HCT116 (cell line): Measurements from ENCODE around the gene MTUS2. TPM values are rescaled to one million over a fixed set of nuclear protein-coding genes. Genes with fewer than 3 reads are reported as not detected.

Experiments used
- ATAC-seq: fragments of 200-7000 bp; cut with Tn5 transposase; 2 replicates; pipeline ENCODE4 v1.9.1; 2020; ENCODE audit warnings: mild to moderate bottlenecking, moderate library complexity
- BruUV-seq: library from RNA; stranded (reverse); fragments of 400-500 nt; replicated peaks from 2 replicates; lab custom pipeline; 2021; lab: Mats Ljungman, UMichigan
- CTCF ChIA-PET: fragments of 300-600 bp; sonication (Branson Sonifier 250); formaldehyde crosslinking; loops from one replicate; lab custom pipeline; 2021; ENCODE audit warnings: antibody characterized with exemption; lab: Charles Lee
- POLR2A ChIA-PET: fragments of 300-600, 350-600 bp; sonication (Branson Sonifier 250); formaldehyde crosslinking; loops from one replicate; lab custom pipeline; 2021; ENCODE audit warnings: antibody characterized with exemption; lab: Charles Lee
- RAD21 ChIA-PET, 2 experiments: fragments of 300-600 bp; sonication (Branson Sonifier 250); formaldehyde crosslinking; loops; one replicate each; lab custom pipeline; 2023; ENCODE audit warnings: low total read pairs in 2 of 2; ENCODE audit not compliant: uncharacterized antibody in 2 of 2, unreplicated experiment in 2 of 2, low non-redundant PET in 1 of 2; lab: Charles Lee
- DNase-seq: peaks from one replicate; pipeline ENCODE4 v3.0.0-alpha.2; 2010; ENCODE audit warnings: low read depth, low spot score
- H2AFZ ChIP-seq: fragments of 200-600 bp; shearing (Covaris generic), sonication (generic); 2 replicates; pipeline ENCODE4 v1.6.1; 2017; ENCODE audit warnings: low read depth, mixed run types, mixed read lengths, antibody characterized with exemption, low read length; ENCODE audit not compliant: poor library complexity, severe bottlenecking
- H3K27ac ChIP-seq: 2 replicates; pipeline ENCODE4 v1.5.1; 2012; ENCODE audit warnings: low read depth, low read length
- H3K27me3 ChIP-seq: fragments of 200-600 bp; sonication (generic); 2 replicates; pipeline ENCODE4 v1.6.1; 2016; ENCODE audit warnings: mixed run types, low read length, mixed read lengths; ENCODE audit not compliant: insufficient read depth
- H3K36me3 ChIP-seq, 2 experiments: fragments of 200-500 bp in 1 of 2; fragments of 200-600 bp in 1 of 2; sonication (Bioruptor generic) in 1 of 2; sonication (generic) in 1 of 2; 2 replicates each; pipeline versions ENCODE4 v1.5.1 to v1.6.1; 2014 to 2016; ENCODE audit warnings: low read length in 2 of 2, inconsistent platforms in 1 of 2, mixed read lengths in 1 of 2, mixed run types in 1 of 2; ENCODE audit not compliant: insufficient read depth in 2 of 2, control insufficient read depth in 1 of 2
- H3K4me1 ChIP-seq, 2 experiments: fragments of 200-600 bp in 1 of 2; sonication (generic) in 1 of 2; 2 replicates each; pipeline versions ENCODE4 v1.5.1 to v1.6.1; 2012 to 2017; ENCODE audit warnings: low read length in 2 of 2, inconsistent platforms in 1 of 2, mild to moderate bottlenecking in 1 of 2, mixed read lengths in 1 of 2, mixed run types in 1 of 2, moderate library complexity in 1 of 2; ENCODE audit not compliant: insufficient read depth in 2 of 2, control insufficient read depth in 1 of 2
- H3K4me2 ChIP-seq: fragments of 200-600 bp; sonication (generic); 2 replicates; pipeline ENCODE4 v1.6.1; 2017; ENCODE audit warnings: mixed run types, low read length, mixed read lengths
- H3K4me3 ChIP-seq, 2 experiments: fragments of 200-600 bp in 1 of 2; sonication (generic) in 1 of 2; replicated peaks in 1 of 2; 2 replicates each; pipeline ENCODE4 v1.5.1; 2011 to 2016; ENCODE audit warnings: low read length in 2 of 2, control low read depth in 1 of 2, low read depth in 1 of 2, mild to moderate bottlenecking in 1 of 2, mixed read lengths in 1 of 2, mixed run types in 1 of 2
- H3K79me2 ChIP-seq: fragments of 200-600 bp; sonication (generic); 2 replicates; pipeline ENCODE4 v1.6.1; 2017; ENCODE audit warnings: mild to moderate bottlenecking, mixed run types, low read length, moderate library complexity, mixed read lengths; ENCODE audit not compliant: insufficient read depth
- H3K9ac ChIP-seq: fragments of 200-600 bp; sonication (generic); 2 replicates; pipeline ENCODE4 v1.6.1; 2016; ENCODE audit warnings: low read length, mixed read lengths
- H3K9me2 ChIP-seq: fragments of 200-600 bp; sonication (generic), shearing (Covaris generic); 2 replicates; pipeline ENCODE4 v1.6.1; 2017; ENCODE audit warnings: mixed run types, mild to moderate bottlenecking, moderate library complexity; ENCODE audit not compliant: insufficient read depth
- H3K9me3 ChIP-seq, 2 experiments: fragments of 200-500 bp in 1 of 2; fragments of 200-600 bp in 1 of 2; sonication (Bioruptor generic) in 1 of 2; sonication (generic) in 1 of 2; 2 replicates each; pipeline ENCODE4 v1.6.1; 2014 to 2017; ENCODE audit warnings: low read length in 2 of 2, mixed read lengths in 2 of 2, inconsistent platforms in 1 of 2, low read depth in 1 of 2, mild to moderate bottlenecking in 1 of 2, mixed run types in 1 of 2, moderate library complexity in 1 of 2; ENCODE audit not compliant: control insufficient read depth in 1 of 2, insufficient read depth in 1 of 2
- H4K20me1 ChIP-seq: fragments of 200-600 bp; sonication (generic), shearing (Covaris generic); 2 replicates; pipeline ENCODE4 v1.6.1; 2017; ENCODE audit warnings: mixed run types, mild to moderate bottlenecking, moderate library complexity; ENCODE audit not compliant: insufficient read depth
- CBX3 ChIP-seq: IDR thresholded peaks from 2 replicates; pipeline ENCODE4 v1.6.1; 2012; ENCODE audit warnings: low read depth
- CEBPB ChIP-seq: IDR thresholded peaks from 2 replicates; pipeline ENCODE4 v1.6.1; 2012; ENCODE audit warnings: low read depth
- EGR1 ChIP-seq: IDR thresholded peaks from 2 replicates; pipeline ENCODE4 v1.6.1; 2012; ENCODE audit warnings: low read depth
- EZH2 ChIP-seq: fragments of 200-600 bp; sonication (generic); IDR thresholded peaks from 2 replicates; pipeline ENCODE4 v1.6.1; 2017; ENCODE audit warnings: antibody characterized with exemption, mixed run types
- EZH2phosphoT487 ChIP-seq: fragments of 200-600 bp; IDR thresholded peaks from 2 replicates; pipeline ENCODE4 v1.6.1; 2018; ENCODE audit warnings: antibody characterized with exemption, borderline replicate concordance
- FOSL1 ChIP-seq: IDR thresholded peaks from 2 replicates; pipeline ENCODE4 v1.6.1; 2012; ENCODE audit warnings: low read depth
- JUND ChIP-seq: IDR thresholded peaks from 2 replicates; pipeline ENCODE4 v1.6.1; 2012
- MAX ChIP-seq: IDR thresholded peaks from 2 replicates; pipeline ENCODE4 v1.6.1; 2012
- POLR2AphosphoS5 ChIP-seq: IDR thresholded peaks from 2 replicates; pipeline ENCODE4 v1.6.1; 2011; ENCODE audit warnings: mild to moderate bottlenecking, low read depth, low read length, moderate library complexity
- RAD21 ChIP-seq: IDR thresholded peaks from 2 replicates; pipeline ENCODE4 v1.6.1; 2012; ENCODE audit warnings: low read depth, mild to moderate bottlenecking
- SIN3A ChIP-seq: IDR thresholded peaks from 2 replicates; pipeline ENCODE4 v1.6.1; 2012; ENCODE audit warnings: low read depth
- SRF ChIP-seq: IDR thresholded peaks from 2 replicates; pipeline ENCODE4 v1.6.1; 2012; ENCODE audit warnings: low read depth
- TCF7L2 ChIP-seq: IDR thresholded peaks from 2 replicates; pipeline ENCODE4 v1.7.0; 2011; ENCODE audit warnings: borderline replicate concordance, inconsistent platforms; ENCODE audit not compliant: insufficient read depth, insufficient read length; ENCODE audit errors: extremely low read depth
- YY1 ChIP-seq: IDR thresholded peaks from 2 replicates; pipeline ENCODE4 v1.6.1; 2011; ENCODE audit warnings: low read length, low read depth, moderate library complexity, mild to moderate bottlenecking; ENCODE audit not compliant: insufficient replicate concordance; ENCODE audit errors: extremely low read depth
- ZFX ChIP-seq: fragments of 450-650 bp; IDR thresholded peaks from 2 replicates; pipeline ENCODE4 v1.6.1; 2017
- ZNF274 ChIP-seq: fragments of 200-500 bp; sonication (Bioruptor generic); IDR thresholded peaks from 2 replicates; pipeline ENCODE4 v1.6.1; 2014; ENCODE audit warnings: mild to moderate bottlenecking, low read depth, low read length, inconsistent platforms
- intact Hi-C: fragments of 100-400 bp; cut with micrococcal nuclease; formaldehyde crosslinking; loops from 2 replicates; pipeline ENCODE4 v1.10.0; 2022
- total RNA-seq: library from RNA; stranded (reverse); gene quantifications from one replicate; pipeline ENCODE4 v1.2.1, GENCODE V29; 2021; ENCODE audit not compliant: unreplicated experiment
- TF ChIP-seq, protein P1 (sequence below), 3 experiments: fragments of 200-600 bp in 1 of 3; sonication (generic) in 1 of 3; IDR thresholded peaks in 2 of 3; conservative IDR thresholded peaks in 1 of 3; 2 replicates each; pipeline ENCODE4 v1.5.1; 2012 to 2017; ENCODE audit warnings: low read depth in 2 of 3, low read length in 2 of 3, antibody characterized with exemption in 1 of 3, borderline replicate concordance in 1 of 3, control low read depth in 1 of 3, mild to moderate bottlenecking in 1 of 3, mixed read lengths in 1 of 3, mixed run types in 1 of 3, moderate library complexity in 1 of 3; ENCODE audit not compliant: insufficient read depth in 1 of 3
- TF ChIP-seq, protein P2 (sequence below): IDR thresholded peaks from 2 replicates; pipeline ENCODE4 v1.6.1; 2012

The MTUS2 gene
- total RNA-seq, 1 experiment from 2014 or later = 0.02 TPM

DNA sequence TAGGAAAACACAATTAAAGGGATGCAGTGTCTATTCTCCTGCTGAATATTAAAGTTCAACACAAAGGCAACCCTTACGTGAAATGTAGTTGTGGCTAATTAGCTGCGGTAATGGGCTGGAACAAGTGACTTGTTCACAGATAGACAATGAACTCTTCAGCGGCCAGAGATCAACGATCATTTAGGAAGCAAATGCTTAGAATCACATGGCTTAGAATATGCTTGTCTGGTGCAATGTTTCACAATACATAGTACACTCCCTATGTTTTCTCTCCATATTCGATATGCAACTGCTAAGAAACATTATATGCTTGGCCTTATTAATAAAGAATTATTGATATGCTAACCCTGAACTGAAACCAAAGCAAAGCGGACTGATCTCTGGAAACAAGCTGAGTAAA, 25.7 kb upstream of the MTUS2 start:
- Histone ChIP-seq H3K27me3 (no peaks in the 10 kb centered on the region), H3K27ac (no peak overlapping the region), H4K20me1 (no peaks in the 10 kb centered on the region), H3K9ac (no peak overlapping the region), H3K79me2 (no peaks in the 10 kb centered on the region), H3K4me3 (no peak overlapping the region), H3K36me3 (no peaks in the 10 kb centered on the region), H3K9me2 (no peaks in the 10 kb centered on the region), H3K9me3 (no peaks in the 10 kb centered on the region), H3K4me1 (peaks cover 0 to 6% of the 10 kb centered on the region in 2 experiments; a peak in 2 of 4 replicates), H3K4me2 (no peak overlapping the region), H2AFZ (no peak overlapping the region)
- DNase-seq (no peak), ATAC-seq (no peak)
- intact Hi-C loops = no loop called here
- BruUV-seq = no TSS peak
- CTCF ChIA-PET = no interaction called here
- TF ChIP-seq JUND (no peak), RAD21 (no peak), CEBPB (no peak), MAX (no peak), CBX3 (no peak), EZH2phosphoT487 (no peak), SIN3A (no peak)
- TF ChIP-seq, protein P1, sequence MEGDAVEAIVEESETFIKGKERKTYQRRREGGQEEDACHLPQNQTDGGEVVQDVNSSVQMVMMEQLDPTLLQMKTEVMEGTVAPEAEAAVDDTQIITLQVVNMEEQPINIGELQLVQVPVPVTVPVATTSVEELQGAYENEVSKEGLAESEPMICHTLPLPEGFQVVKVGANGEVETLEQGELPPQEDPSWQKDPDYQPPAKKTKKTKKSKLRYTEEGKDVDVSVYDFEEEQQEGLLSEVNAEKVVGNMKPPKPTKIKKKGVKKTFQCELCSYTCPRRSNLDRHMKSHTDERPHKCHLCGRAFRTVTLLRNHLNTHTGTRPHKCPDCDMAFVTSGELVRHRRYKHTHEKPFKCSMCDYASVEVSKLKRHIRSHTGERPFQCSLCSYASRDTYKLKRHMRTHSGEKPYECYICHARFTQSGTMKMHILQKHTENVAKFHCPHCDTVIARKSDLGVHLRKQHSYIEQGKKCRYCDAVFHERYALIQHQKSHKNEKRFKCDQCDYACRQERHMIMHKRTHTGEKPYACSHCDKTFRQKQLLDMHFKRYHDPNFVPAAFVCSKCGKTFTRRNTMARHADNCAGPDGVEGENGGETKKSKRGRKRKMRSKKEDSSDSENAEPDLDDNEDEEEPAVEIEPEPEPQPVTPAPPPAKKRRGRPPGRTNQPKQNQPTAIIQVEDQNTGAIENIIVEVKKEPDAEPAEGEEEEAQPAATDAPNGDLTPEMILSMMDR (IDR thresholded peaks at IDR 0.05 in 2 of 3, conservative IDR thresholded peaks at IDR 0.05 in 1 of 3; ENCODE audit: borderline replicate concordance in 1 of 3, insufficient read depth in 1 of 3, low read depth in 2 of 3, low read length in 2 of 3) = no peak
- POLR2A ChIA-PET = no interaction called here
- RAD21 ChIA-PET = no interaction called here

GRCh38 chr13:28796938-28797257, 23.2 kb upstream of the MTUS2 start:
- H3K4me1 ChIP-seq = peaks cover 0 to 6% of the 10 kb centered on the region in 2 experiments; a peak in 2 of 4 replicates
- ChIA-PET CTCF (interaction anchor here (0.7 to 1.3 kb wide), 21 partner anchors 9 to 1435 kb away, joined by 3 to 17 read pairs (median 4); partner anchors contain the start of genes MTUS2 and SLC46A3), RAD21 (interaction anchor here (0.7 to 0.8 kb wide), 5 partner anchors 17 to 738 kb away, joined by 3 to 7 read pairs (median 3); no protein-coding TSS in a partner anchor), POLR2A (interaction anchor here (0.6 kb wide), 1 partner anchor 162 kb away, joined by 5 read pairs; no protein-coding TSS in a partner anchor)
- no peaks in the 10 kb centered on the region for H3K36me3 ChIP-seq
- H3K4me2 ChIP-seq = peak overlapping the region; percentile 61
- H2AFZ ChIP-seq = peak overlapping the region; percentile 42
- peak; percentile 35 for ATAC-seq
- H3K9me2 ChIP-seq = no peaks in the 10 kb centered on the region
- no peaks in the 10 kb centered on the region for H3K9me3 ChIP-seq
- H4K20me1 ChIP-seq = no peaks in the 10 kb centered on the region
- no peak overlapping the region for H3K9ac ChIP-seq
- intact Hi-C loops = loop anchor here (1.0 to 5.0 kb wide), 5 partner anchors 78 to 738 kb away; partner anchors contain the start of gene SLC46A3
- no peaks in the 10 kb centered on the region for H3K79me2 ChIP-seq
- no peak for DNase-seq
- no TSS peak for BruUV-seq
- H3K4me3 ChIP-seq = no peak overlapping the region
- H3K27ac ChIP-seq = no peak overlapping the region
- no peaks in the 10 kb centered on the region for H3K27me3 ChIP-seq
- TF ChIP-seq CEBPB = no peak
- TF ChIP-seq SIN3A = no peak
- TF ChIP-seq EZH2 = no peak
- no peak for TF ChIP-seq POLR2AphosphoS5
- TF ChIP-seq, protein P2, sequence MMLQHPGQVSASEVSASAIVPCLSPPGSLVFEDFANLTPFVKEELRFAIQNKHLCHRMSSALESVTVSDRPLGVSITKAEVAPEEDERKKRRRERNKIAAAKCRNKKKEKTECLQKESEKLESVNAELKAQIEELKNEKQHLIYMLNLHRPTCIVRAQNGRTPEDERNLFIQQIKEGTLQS = no peak
- no peak for TF ChIP-seq JUND
- no peak for TF ChIP-seq FOSL1
- TF ChIP-seq TCF7L2 = no peak
- no peak for TF ChIP-seq YY1
- TF ChIP-seq SRF = no peak
- no peak for TF ChIP-seq ZNF274
- TF ChIP-seq ZFX = no peak
- TF ChIP-seq MAX = no peak
- no peak for TF ChIP-seq EGR1
- TF ChIP-seq EZH2phosphoT487 = no peak
- TF ChIP-seq RAD21 = no peak
